ENCODE data around the gene BRINP3.

GRCh38 chr1:190138702-190139101 lies 339.0 kb downstream of the BRINP3 start:
- TF ChIP-seq CTCF (conservative IDR thresholded peaks at IDR 0.05; ENCODE audit: low read depth, low read length) = no peak
- TF ChIP-seq EZH2phosphoT487 (IDR thresholded peaks at IDR 0.05; ENCODE audit: borderline replicate concordance, low read length) = no peak

Measured in PC-3 (cell line).